HEK293T (cell line): ENCODE results near the gene RAB42.

Source experiments
- CTCF ChIA-PET: fragments of 350-600 bp; formaldehyde crosslinking; extraction: SDS; loops from one replicate; lab custom pipeline; 2021; ENCODE audit warnings: antibody characterized with exemption, inconsistent platforms; lab: Yijun Ruan, JAX
- POLR2A ChIA-PET: fragments of 350-600 bp; formaldehyde crosslinking; extraction: SDS; loops from one replicate; lab custom pipeline; 2020; ENCODE audit warnings: antibody characterized with exemption, inconsistent platforms; lab: Yijun Ruan, JAX
- DNase-seq: peaks from one replicate; pipeline ENCODE4 v3.0.0; 2012; ENCODE audit warnings: mixed read lengths; ENCODE audit errors: extremely low spot score
- ARNT ChIP-seq: fragments of 450-650 bp; IDR thresholded peaks from 2 replicates; pipeline ENCODE4 v1.6.1; 2017; ENCODE audit warnings: mild to moderate bottlenecking
- BHLHE40 ChIP-seq: fragments of 450-650 bp; IDR thresholded peaks from 2 replicates; pipeline ENCODE4 v1.6.1; 2016; ENCODE audit warnings: mild to moderate bottlenecking, moderate library complexity, borderline replicate concordance
- CTBP1 ChIP-seq: fragments of 450-650 bp; IDR thresholded peaks from 2 replicates; pipeline ENCODE4 v1.6.1; 2016; ENCODE audit warnings: borderline replicate concordance
- ELF4 ChIP-seq: fragments of 450-650 bp; IDR thresholded peaks from 2 replicates; pipeline ENCODE4 v1.6.1; 2017; ENCODE audit warnings: antibody characterized with exemption
- FOXA1 ChIP-seq: fragments of 450-650 bp; IDR thresholded peaks from 2 replicates; pipeline ENCODE4 v1.6.1; 2016; ENCODE audit warnings: mild to moderate bottlenecking
- FOXK2 ChIP-seq: fragments of 450-650 bp; IDR thresholded peaks from 2 replicates; pipeline ENCODE4 v1.6.1; 2016; ENCODE audit warnings: mild to moderate bottlenecking
- FOXM1 ChIP-seq: fragments of 450-650 bp; IDR thresholded peaks from 2 replicates; pipeline ENCODE4 v1.6.1; 2017; ENCODE audit warnings: mild to moderate bottlenecking, borderline replicate concordance
- HDGF ChIP-seq: fragments of 450-650 bp; IDR thresholded peaks from 2 replicates; pipeline ENCODE4 v1.6.1; 2017; ENCODE audit warnings: antibody characterized with exemption, borderline replicate concordance
- L3MBTL2 ChIP-seq: fragments of 450-650 bp; conservative IDR thresholded peaks from 2 replicates; pipeline ENCODE4 v1.6.1; 2016; ENCODE audit warnings: mild to moderate bottlenecking
- LEF1 ChIP-seq: fragments of 450-650 bp; IDR thresholded peaks from 2 replicates; pipeline ENCODE4 v1.6.1; 2017; ENCODE audit warnings: mild to moderate bottlenecking, borderline replicate concordance
- NFRKB ChIP-seq: fragments of 450-650 bp; IDR thresholded peaks from 2 replicates; pipeline ENCODE4 v1.6.1; 2016; ENCODE audit warnings: mild to moderate bottlenecking, moderate library complexity
- SP1 ChIP-seq: fragments of 450-650 bp; IDR thresholded peaks from 2 replicates; pipeline ENCODE4 v1.6.1; 2017
- SUZ12 ChIP-seq: fragments of 450-650 bp; IDR thresholded peaks from 2 replicates; pipeline ENCODE4 v1.6.1; 2016; ENCODE audit warnings: mild to moderate bottlenecking
- TARDBP ChIP-seq: fragments of 450-650 bp; IDR thresholded peaks from 2 replicates; pipeline ENCODE4 v1.6.1; 2016
- ZNF384 ChIP-seq: fragments of 450-650 bp; IDR thresholded peaks from 2 replicates; pipeline ENCODE4 v1.6.1; 2016
- TF ChIP-seq, protein P1 (sequence below): fragments of 450-650 bp; IDR thresholded peaks from 2 replicates; pipeline ENCODE4 v1.6.1; 2016

The RAB42 gene, protein sequence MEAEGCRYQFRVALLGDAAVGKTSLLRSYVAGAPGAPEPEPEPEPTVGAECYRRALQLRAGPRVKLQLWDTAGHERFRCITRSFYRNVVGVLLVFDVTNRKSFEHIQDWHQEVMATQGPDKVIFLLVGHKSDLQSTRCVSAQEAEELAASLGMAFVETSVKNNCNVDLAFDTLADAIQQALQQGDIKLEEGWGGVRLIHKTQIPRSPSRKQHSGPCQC

GRCh38 chr1:28591708-28592320 lies at the start of gene RAB42:
Gene RAB42, plus strand, starts transcription at chr1:28592265. Its CDS starts 247 bp downstream, at chr1:28592512.
- CTCF ChIA-PET: no interaction called here
- no peak for TF ChIP-seq ELF4
- no peak for TF ChIP-seq FOXK2
- TF ChIP-seq LEF1: no peak
- no peak for TF ChIP-seq ARNT
- no peak for TF ChIP-seq FOXA1
- TF ChIP-seq TARDBP: no peak
- TF ChIP-seq, protein P1, sequence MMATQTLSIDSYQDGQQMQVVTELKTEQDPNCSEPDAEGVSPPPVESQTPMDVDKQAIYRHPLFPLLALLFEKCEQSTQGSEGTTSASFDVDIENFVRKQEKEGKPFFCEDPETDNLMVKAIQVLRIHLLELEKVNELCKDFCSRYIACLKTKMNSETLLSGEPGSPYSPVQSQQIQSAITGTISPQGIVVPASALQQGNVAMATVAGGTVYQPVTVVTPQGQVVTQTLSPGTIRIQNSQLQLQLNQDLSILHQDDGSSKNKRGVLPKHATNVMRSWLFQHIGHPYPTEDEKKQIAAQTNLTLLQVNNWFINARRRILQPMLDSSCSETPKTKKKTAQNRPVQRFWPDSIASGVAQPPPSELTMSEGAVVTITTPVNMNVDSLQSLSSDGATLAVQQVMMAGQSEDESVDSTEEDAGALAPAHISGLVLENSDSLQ: no peak
- no peak for TF ChIP-seq L3MBTL2
- TF ChIP-seq NFRKB: no peak
- TF ChIP-seq FOXM1: no peak
- no peak for TF ChIP-seq HDGF
- no peak for TF ChIP-seq SUZ12
- TF ChIP-seq SP1: no peak
- TF ChIP-seq ZNF384: no peak
- POLR2A ChIA-PET: interaction anchor here (1.3 to 2.3 kb wide), 2 partner anchors 10 kb away, joined by 5 to 23 read pairs; no protein-coding TSS in a partner anchor
- DNase-seq: no peak

DNA sequence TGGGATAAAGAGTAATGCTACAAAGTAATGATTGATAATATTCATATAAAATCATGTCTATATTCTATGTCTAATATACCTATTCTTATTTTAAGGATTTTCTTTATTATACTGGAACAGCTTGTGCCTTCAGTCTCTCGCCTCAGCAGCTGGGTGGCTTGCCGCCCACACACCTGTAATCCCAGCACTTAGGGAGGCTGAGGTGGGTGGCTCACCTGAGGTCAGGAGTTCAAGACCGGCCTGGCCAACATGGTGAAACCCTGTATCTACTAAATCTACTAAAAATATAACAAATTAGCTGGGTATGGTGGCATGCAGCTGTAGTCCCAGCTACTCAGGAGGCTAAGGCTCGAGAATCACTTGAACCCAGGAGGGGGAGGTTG lies 46.8 kb upstream of the RAB42 start:
- ChIA-PET POLR2A (interaction anchor here (1.5 kb wide), 1 partner anchor 36 kb away, joined by 6 read pairs; no protein-coding TSS in a partner anchor), CTCF (no interaction called here)
- DNase-seq: no peak
- no peak for TF ChIP-seq TARDBP
- TF ChIP-seq BHLHE40: no peak
- TF ChIP-seq, protein P1: no peak
- TF ChIP-seq SUZ12: no peak
- TF ChIP-seq ELF4: no peak
- no peak for TF ChIP-seq FOXA1
- TF ChIP-seq FOXK2: no peak
- TF ChIP-seq SP1: no peak
- TF ChIP-seq LEF1: no peak

DNA sequence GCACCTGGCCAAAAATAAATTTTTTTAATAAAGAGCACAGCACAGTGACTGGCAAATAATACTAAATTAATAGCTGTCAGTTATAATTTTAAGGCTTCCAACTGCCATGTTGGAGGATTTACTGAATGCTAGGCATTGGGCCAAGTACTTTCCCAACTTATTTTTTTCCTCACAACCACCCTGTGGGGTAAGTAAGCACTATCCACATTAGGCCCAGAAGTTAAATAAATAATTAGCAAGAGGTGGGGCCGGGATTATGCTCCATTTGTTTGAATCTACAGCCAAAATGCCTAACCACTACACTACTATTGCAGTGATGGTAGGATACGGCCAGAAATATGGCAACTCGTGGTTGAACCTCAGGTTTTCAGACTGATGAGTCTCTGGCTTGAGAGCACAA lies 43.7 kb upstream of the RAB42 start:
- TF ChIP-seq ELF4 (no peak), BHLHE40 (no peak), FOXK2 (no peak), HDGF (no peak), NFRKB (no peak), TARDBP (no peak), ARNT (no peak), ZNF384 (no peak), LEF1 (no peak), L3MBTL2 (no peak), SP1 (no peak), FOXM1 (no peak), SUZ12 (no peak), FOXA1 (no peak), CTBP1 (no peak)
- TF ChIP-seq, protein P1: no peak
- CTCF ChIA-PET: no interaction called here
- DNase-seq: no peak
- POLR2A ChIA-PET: interaction anchor here (1.3 kb wide), 1 partner anchor 33 kb away, joined by 3 read pairs; no protein-coding TSS in a partner anchor

- ChIA-PET CTCF (interaction anchor here (0.6 to 1.0 kb wide), 2 partner anchors 10 to 21 kb away, joined by 3 to 12 read pairs; no protein-coding TSS in a partner anchor), POLR2A (interaction anchor here (0.9 to 6.4 kb wide), 4 partner anchors 29 to 97 kb away, joined by 3 to 92 read pairs (median 3); partner anchors contain the start of gene RNU11)
- TF ChIP-seq TARDBP (no peak), NFRKB (no peak), HDGF (no peak), FOXA1 (no peak), ZNF384 (no peak)
- TF ChIP-seq, protein P1: no peak
- no peak for DNase-seq
Measured at GRCh38 chr1:28551381-28551780, 40.7 kb upstream of the RAB42 start.

- no peak for TF ChIP-seq FOXA1
- no peak for TF ChIP-seq SP1
- no peak for TF ChIP-seq LEF1
- TF ChIP-seq HDGF: no peak; the same call in 1 of the 2 replicates
- peak; percentile 75; the same call in 1 of the 2 replicates for TF ChIP-seq L3MBTL2
- no peak for TF ChIP-seq NFRKB
- no peak for TF ChIP-seq SUZ12
- TF ChIP-seq, protein P1: no peak; the same call in 1 of the 2 replicates
- peak; percentile 58; the same call in 1 of the 2 replicates for TF ChIP-seq TARDBP
- peak; percentile 66 for TF ChIP-seq CTBP1
- peak; percentile 64; the same call in 1 of the 2 replicates for TF ChIP-seq ARNT
- peak; percentile 94 for TF ChIP-seq ELF4
- no peak for TF ChIP-seq FOXK2
- no peak for TF ChIP-seq BHLHE40
- TF ChIP-seq FOXM1: peak; percentile 88; the same call in 1 of the 2 replicates
- DNase-seq: peak; percentile 100
- CTCF ChIA-PET: interaction anchor here (0.7 kb wide), 1 partner anchor 28 kb away, joined by 3 read pairs; no protein-coding TSS in a partner anchor
- POLR2A ChIA-PET: interaction anchor here (0.6 to 6.4 kb wide), 14 partner anchors 12 to 303 kb away, joined by 3 to 92 read pairs (median 4); partner anchors contain the start of genes RCC1 and YTHDF2
Measured at GRCh38 chr1:28552758-28553663, 39.1 kb upstream of the RAB42 start, which contains the start of gene TRNAU1AP. Gene TRNAU1AP, plus strand, starts transcription at chr1:28553085. Its CDS starts 26 bp downstream, at chr1:28553111.
